Duodenal mucosa (tissue), 2 donors: ENCODE results near the gene ZNF512.
"Not testable (repeated sequence)": the region's sequence is repeated elsewhere in the genome, so short reads cannot be mapped to it uniquely, and the experiment has no call there.

Experiments used
- H3K27ac ChIP-seq: one replicate; pipeline ENCODE4 v1.7.0; 2013; ENCODE audit warnings: low read depth, low read length
- H3K27me3 ChIP-seq, 2 donors: one replicate each; pipeline ENCODE4 v1.7.0; 2013; ENCODE audit warnings: low read length in 2 of 2, control low read depth in 1 of 2; ENCODE audit not compliant: insufficient read depth in 2 of 2, control insufficient read depth in 1 of 2
- H3K36me3 ChIP-seq, 2 donors: one replicate each; pipeline ENCODE4 v1.7.0; 2013; ENCODE audit warnings: low read length in 2 of 2, control low read depth in 1 of 2; ENCODE audit not compliant: insufficient read depth in 2 of 2, control insufficient read depth in 1 of 2
- H3K4me1 ChIP-seq, 2 donors: one replicate each; pipeline ENCODE4 v1.7.0; 2013; ENCODE audit warnings: low read length in 2 of 2, control low read depth in 1 of 2; ENCODE audit not compliant: insufficient read depth in 2 of 2, control insufficient read depth in 1 of 2
- H3K4me3 ChIP-seq, 2 donors: one replicate each; pipeline ENCODE4 v1.7.0; 2013; ENCODE audit warnings: low read length in 2 of 2, low read depth in 1 of 2
- H3K9ac ChIP-seq, 2 donors: one replicate each; pipeline ENCODE4 v1.7.0; 2013; ENCODE audit warnings: low read length in 2 of 2, low read depth in 1 of 2
- H3K9me3 ChIP-seq, 2 donors: one replicate each; pipeline ENCODE4 v1.7.0; 2013; ENCODE audit warnings: low read length in 2 of 2, control low read depth in 1 of 2; ENCODE audit not compliant: control insufficient read depth in 1 of 2

Gene ZNF512, protein sequence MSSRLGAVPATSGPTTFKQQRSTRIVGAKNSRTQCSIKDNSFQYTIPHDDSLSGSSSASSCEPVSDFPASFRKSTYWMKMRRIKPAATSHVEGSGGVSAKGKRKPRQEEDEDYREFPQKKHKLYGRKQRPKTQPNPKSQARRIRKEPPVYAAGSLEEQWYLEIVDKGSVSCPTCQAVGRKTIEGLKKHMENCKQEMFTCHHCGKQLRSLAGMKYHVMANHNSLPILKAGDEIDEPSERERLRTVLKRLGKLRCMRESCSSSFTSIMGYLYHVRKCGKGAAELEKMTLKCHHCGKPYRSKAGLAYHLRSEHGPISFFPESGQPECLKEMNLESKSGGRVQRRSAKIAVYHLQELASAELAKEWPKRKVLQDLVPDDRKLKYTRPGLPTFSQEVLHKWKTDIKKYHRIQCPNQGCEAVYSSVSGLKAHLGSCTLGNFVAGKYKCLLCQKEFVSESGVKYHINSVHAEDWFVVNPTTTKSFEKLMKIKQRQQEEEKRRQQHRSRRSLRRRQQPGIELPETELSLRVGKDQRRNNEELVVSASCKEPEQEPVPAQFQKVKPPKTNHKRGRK

DNA sequence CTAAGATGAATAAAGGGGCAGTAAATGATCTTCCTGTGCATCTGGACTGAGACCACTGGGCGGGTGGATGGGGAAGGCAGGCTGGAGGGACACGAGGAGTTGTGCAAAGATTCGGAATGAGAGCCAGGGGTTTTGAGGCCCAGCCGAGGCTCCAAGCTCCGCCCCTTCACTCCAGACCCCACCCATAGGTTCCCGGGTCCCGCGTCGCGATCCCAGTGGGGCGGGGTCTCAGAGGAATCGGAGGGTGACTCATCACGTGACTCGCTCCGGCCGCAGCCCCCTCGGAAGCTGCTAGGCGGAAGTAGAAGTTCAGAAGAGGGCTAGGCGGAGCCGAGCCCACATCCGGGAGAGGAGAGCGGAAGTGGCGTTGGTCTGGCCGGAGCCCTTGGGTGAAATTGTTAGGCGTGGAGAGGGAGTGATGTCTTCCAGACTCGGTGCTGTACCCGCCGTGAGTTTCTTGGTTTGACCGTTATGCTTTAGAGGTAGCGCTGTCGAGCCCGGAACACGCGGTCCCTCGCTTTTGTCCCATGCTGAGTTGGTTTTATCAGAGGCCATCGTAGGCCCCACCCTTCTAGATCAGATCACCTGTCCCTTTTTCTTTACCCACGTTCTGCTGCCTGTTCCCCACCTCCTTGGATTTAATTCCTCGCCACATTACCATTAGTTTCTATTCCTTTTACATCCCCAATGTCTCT, at the start of gene ZNF512:
Gene ZNF512 (plus strand): TSS at position 348 of the 695 bp plus-strand sequence. CDS start 71 bp downstream, at position 419.
- Histone ChIP-seq H3K27me3 (no peaks in the 10 kb centered on the region), H3K9ac (peak within 1 kb of the TSS; percentile 61 to 81), H3K27ac (no peak within 1 kb of the TSS), H3K4me3 (peak within 1 kb of the TSS; percentile 80 to 88), H3K9me3 (peaks cover 5 to 9% of the 10 kb centered on the region in 2 donors), H3K36me3 (no peaks in the 10 kb centered on the region), H3K4me1 (peaks cover 17 to 18% of the 10 kb centered on the region in 2 donors)

DNA sequence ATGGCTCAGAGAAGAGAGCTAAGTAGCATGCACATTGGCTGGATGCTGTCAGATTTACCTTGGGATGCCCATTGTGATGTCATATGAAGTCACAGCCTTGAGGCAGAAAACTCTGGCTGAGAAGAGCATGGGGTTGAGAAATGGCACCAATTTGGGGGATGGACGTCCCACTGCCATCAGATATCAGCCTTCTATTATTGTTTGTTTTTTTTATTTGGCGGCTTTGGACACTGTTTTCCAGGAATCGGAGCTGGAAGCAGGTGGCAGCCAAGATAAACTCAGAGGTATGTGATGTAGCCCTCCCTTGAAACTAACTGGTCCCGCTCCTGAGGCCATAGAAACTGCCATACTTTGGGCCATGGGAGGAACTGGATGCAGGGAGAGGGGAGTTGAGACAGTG, 45.6 kb upstream of the ZNF512 start:
- Histone ChIP-seq H3K27me3 (peaks cover 0 to 5% of the 10 kb centered on the region in 2 donors), H3K27ac (no peak overlapping the region), H3K4me3 (no peak overlapping the region), H3K9me3 (no peaks in the 10 kb centered on the region), H3K9ac (no peak overlapping the region), H3K36me3 (no peaks in the 10 kb centered on the region), H3K4me1 (no peaks in the 10 kb centered on the region)

DNA sequence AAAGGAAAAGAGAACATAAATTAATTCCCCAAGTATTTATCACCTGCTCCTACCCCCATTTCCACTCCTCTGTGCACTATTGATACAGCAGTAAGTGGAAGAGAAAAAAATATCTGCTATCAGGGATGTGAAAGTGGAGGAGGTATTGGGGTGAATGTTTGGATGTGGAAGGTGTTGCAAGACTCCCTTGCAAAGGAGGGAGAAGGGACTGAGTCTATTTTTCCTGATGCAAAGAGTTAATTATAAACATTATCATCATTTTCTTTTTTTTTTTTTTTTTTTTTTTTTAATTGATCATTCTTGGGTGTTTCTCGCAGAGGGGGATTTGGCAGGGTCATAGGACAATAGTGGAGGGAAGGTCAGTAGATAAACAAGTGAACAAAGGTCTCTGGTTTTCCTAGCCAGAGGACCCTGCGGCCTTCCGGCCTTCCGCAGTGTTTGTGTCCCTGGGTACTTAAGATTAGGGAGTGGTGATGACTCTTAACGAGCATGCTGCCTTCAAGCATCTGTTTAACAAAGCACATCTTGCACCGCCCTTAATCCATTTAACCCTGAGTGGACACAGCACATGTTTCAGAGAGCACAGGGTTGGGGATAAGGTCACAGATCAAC, 43.9 kb upstream of the ZNF512 start:
- not testable (repeated sequence) for H3K4me1 ChIP-seq, H3K36me3 ChIP-seq, H3K4me3 ChIP-seq, H3K27me3 ChIP-seq, H3K9ac ChIP-seq, H3K9me3 ChIP-seq, H3K27ac ChIP-seq

DNA sequence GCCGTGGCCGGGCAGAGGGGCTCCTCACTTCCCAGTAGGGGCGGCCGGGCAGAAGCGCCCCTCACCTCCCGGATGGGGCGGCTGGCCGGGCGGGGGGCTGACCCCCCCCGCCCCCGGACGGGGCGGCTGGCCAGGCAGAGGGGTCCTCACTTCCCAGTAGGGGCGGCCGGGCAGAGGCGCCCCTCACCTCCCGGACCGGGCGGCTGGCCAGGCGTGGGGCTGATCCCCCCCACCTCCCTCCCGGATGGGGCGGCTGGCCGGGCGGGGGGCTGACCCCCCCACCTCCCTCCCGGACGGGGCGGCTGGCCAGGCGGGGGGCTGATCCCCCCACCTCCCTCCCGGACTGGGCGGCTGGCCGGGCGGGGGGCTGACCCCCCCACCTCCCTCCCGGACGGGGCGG, 43.2 kb upstream of the ZNF512 start:
- not testable (repeated sequence) for H3K4me3 ChIP-seq, H3K9ac ChIP-seq, H3K27ac ChIP-seq, H3K9me3 ChIP-seq, H3K27me3 ChIP-seq, H3K36me3 ChIP-seq, H3K4me1 ChIP-seq

DNA sequence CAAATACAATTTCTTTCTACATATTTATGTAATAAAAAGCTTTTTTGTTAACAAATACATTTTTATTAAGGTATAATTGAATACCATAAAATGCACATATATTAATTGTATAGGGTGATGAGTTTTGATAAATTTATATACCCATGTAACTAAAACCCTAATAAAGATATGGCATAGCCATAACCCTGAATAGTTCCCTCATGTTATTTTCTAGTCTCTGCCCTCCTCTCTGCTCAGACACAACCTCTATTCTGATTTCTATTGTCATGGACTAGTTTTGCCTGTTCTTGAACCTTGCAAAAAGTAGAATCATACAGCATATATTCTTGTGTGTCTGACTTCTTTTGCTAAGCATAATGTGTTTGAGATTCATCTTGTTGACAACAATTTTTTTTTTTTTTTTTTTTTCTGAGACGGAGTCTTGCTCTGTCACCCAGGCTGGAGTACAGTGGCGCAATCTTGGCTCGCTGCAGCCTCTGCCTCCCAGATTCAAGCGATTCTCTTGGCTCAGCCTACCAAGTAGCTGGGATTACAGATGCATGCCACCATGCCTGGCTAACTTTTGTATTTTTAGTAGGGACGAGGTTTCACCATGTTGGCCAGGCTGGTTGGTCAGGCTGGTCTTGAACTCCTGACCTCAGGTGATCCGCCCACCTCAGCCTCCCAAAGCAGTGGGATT, 38.6 kb upstream of the ZNF512 start:
- Histone ChIP-seq H3K27me3 (no peaks in the 10 kb centered on the region), H3K9me3 (no peaks in the 10 kb centered on the region), H3K4me1 (no peaks in the 10 kb centered on the region), H3K27ac (no peak overlapping the region), H3K4me3 (no peak overlapping the region), H3K9ac (no peak overlapping the region), H3K36me3 (no peaks in the 10 kb centered on the region)

DNA sequence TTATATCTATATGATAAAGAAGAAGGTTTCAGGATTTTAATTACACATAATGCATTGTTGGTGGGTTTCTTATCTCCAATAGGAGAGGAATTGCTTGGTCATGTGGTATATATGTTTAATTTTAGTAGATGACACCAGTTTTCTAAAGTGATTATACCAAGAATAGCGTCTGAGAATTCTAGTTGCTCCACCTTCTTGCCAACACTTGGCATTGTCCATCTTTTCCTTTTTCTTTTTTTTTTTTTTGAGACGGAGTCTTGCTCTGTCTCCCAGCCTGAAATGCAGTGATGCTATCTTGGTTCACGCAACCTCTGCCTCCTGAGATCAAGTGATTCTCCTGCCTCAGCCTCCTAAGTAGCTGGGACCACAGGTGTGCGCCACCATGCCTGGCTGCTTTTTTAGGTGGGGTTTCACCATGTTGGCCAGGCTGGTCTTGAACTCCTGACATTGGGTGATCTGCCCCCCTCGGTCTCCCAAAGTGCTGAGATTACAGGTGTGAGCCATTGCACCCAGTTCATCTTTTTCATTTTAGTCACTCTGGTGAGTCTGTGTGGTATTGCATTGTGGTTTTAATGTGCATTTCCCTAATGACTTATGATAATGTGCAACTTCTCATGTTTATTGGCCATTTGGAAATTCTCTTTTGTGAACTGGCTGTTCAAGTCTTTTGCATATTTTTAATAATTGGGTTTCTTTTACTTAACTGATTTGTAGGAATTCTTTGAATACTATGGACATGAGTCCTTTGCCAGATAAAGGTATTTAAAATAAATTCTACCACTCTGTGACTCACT, 37.3 kb upstream of the ZNF512 start:
- Histone ChIP-seq H3K4me3 (no peak overlapping the region), H3K9ac (no peak overlapping the region), H3K4me1 (no peaks in the 10 kb centered on the region), H3K36me3 (no peaks in the 10 kb centered on the region), H3K27me3 (no peaks in the 10 kb centered on the region), H3K27ac (no peak overlapping the region), H3K9me3 (no peaks in the 10 kb centered on the region)

DNA sequence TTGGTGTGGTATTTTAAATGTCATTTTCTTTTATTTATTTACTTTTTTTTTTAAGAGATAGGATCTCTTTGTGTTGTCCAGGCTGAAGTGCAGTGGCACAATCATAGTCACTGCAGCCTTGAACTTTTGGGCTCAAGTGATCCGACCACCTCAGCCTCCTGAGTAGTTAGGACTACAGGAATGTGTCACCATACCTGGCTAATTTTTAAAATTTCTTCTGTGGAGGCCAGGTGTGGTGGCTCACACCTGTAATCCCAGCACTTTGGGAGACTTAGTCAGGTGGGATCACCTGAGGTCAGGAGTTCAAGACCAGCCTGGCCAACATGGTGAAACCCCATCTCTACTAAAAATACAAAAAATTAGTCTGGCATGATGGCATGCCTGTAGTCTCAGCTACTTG, 33.5 kb upstream of the ZNF512 start:
- H3K4me3 ChIP-seq: no peak overlapping the region
- H3K4me1 ChIP-seq: no peaks in the 10 kb centered on the region
- no peaks in the 10 kb centered on the region for H3K36me3 ChIP-seq
- H3K9me3 ChIP-seq: no peaks in the 10 kb centered on the region
- H3K9ac ChIP-seq: no peak overlapping the region
- H3K27me3 ChIP-seq: peaks cover 0 to 3% of the 10 kb centered on the region in 2 donors
- H3K27ac ChIP-seq: no peak overlapping the region

DNA sequence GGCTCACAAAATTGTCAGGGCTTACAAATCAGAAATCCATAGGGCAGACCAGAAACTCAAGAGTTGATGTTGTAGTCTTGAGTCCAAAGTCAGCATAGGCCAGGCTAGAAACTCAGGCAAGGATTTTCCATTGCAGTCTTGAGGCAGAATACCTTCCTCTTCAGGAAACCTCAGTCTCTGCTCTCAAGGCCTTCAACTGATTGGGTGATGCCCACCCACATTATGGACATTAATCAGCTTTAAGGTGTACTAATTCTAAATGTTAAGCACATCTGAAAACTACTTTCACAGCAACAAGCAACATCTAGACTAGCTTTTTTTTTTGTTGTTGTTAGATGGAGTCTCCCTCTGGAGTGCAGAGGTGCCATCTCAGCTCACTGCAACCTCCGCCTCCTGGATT, 31.3 kb upstream of the ZNF512 start:
- Histone ChIP-seq H3K4me1 (no peaks in the 10 kb centered on the region), H3K27me3 (peaks cover 0 to 3% of the 10 kb centered on the region in 2 donors), H3K4me3 (no peak overlapping the region), H3K9me3 (no peaks in the 10 kb centered on the region), H3K9ac (no peak overlapping the region), H3K27ac (no peak overlapping the region), H3K36me3 (no peaks in the 10 kb centered on the region)

DNA sequence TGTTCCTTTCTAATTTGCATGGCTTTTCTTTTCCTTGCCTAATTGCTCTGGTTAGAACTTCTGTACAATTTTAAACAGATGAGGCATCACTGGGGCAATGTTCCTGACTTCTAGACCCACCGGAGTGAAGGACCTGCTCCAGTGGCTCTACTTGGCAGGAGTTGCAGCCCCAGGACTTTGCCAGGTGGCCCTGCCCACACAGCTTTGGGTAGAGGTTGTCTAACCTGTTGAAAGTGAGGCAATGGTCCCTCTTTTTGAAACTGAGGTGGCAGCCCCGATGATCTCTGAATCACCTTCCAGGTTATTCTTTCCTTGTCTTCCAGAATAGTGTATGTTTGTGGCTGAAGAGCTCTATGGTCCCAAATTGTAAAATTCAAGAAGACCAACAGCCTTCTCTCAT, 29.9 kb upstream of the ZNF512 start:
- no peak overlapping the region for H3K4me3 ChIP-seq
- H3K4me1 ChIP-seq: no peaks in the 10 kb centered on the region
- H3K27me3 ChIP-seq: peaks cover 0 to 3% of the 10 kb centered on the region in 2 donors
- no peaks in the 10 kb centered on the region for H3K36me3 ChIP-seq
- no peak overlapping the region for H3K9ac ChIP-seq
- H3K27ac ChIP-seq: no peak overlapping the region
- no peaks in the 10 kb centered on the region for H3K9me3 ChIP-seq
